KMS-11 (cell line): ENCODE data around the gene ITGA8.
"Not testable (repeated sequence)": the region's sequence is repeated elsewhere in the genome, so short reads cannot be mapped to it uniquely, and the experiment has no call there.

Experiments used
- H2AFZ ChIP-seq: fragments of 200-600 bp; sonication (generic); 2 replicates; pipeline ENCODE4 v1.6.1; 2016; ENCODE audit warnings: antibody characterized with exemption, mixed run types, low read depth
- H3K27ac ChIP-seq: fragments of 200-600 bp; sonication (generic); 2 replicates; pipeline ENCODE4 v1.6.1; 2016; ENCODE audit warnings: mild to moderate bottlenecking, mixed run types
- H3K27me3 ChIP-seq: fragments of 200-600 bp; sonication (generic); 2 replicates; pipeline ENCODE4 v1.6.1; 2017; ENCODE audit warnings: mild to moderate bottlenecking, low read depth, mixed run types, moderate library complexity; ENCODE audit not compliant: insufficient read depth
- H3K36me3 ChIP-seq: fragments of 200-600 bp; sonication (generic); 2 replicates; pipeline ENCODE4 v1.6.1; 2017; ENCODE audit warnings: mild to moderate bottlenecking, mixed run types; ENCODE audit not compliant: insufficient read depth
- H3K4me1 ChIP-seq: fragments of 200-600 bp; sonication (generic); 2 replicates; pipeline ENCODE4 v1.6.1; 2016; ENCODE audit warnings: mild to moderate bottlenecking, low read depth, mixed run types; ENCODE audit not compliant: poor library complexity, severe bottlenecking
- H3K4me2 ChIP-seq: fragments of 200-600 bp; sonication (generic); 2 replicates; pipeline ENCODE4 v1.7.0; 2016; ENCODE audit warnings: mild to moderate bottlenecking, mixed run types
- H3K4me3 ChIP-seq: fragments of 200-600 bp; sonication (generic); IDR thresholded peaks from 2 replicates; pipeline ENCODE4 v1.6.1; 2017; ENCODE audit warnings: low read depth, low read length, mixed read lengths; ENCODE audit not compliant: insufficient read depth
- H3K79me2 ChIP-seq: fragments of 200-600 bp; sonication (generic); 2 replicates; pipeline ENCODE4 v1.6.1; 2016; ENCODE audit warnings: low read depth, mixed run types; ENCODE audit not compliant: insufficient read depth
- H3K9ac ChIP-seq: fragments of 200-600 bp; sonication (generic); 2 replicates; pipeline ENCODE4 v1.6.1; 2016; ENCODE audit warnings: mild to moderate bottlenecking, mixed run types
- H4K20me1 ChIP-seq: fragments of 200-600 bp; sonication (generic); 2 replicates; pipeline ENCODE4 v1.6.1; 2016; ENCODE audit warnings: mild to moderate bottlenecking, mixed run types; ENCODE audit not compliant: insufficient read depth
- TF ChIP-seq, protein P1 (sequence below): fragments of 200-600 bp; sonication (generic); conservative IDR thresholded peaks from 2 replicates; pipeline ENCODE4 v1.6.1; 2017; ENCODE audit warnings: low read depth, mild to moderate bottlenecking, antibody characterized with exemption, low read length, moderate library complexity, mixed read lengths

The ITGA8 gene

DNA sequence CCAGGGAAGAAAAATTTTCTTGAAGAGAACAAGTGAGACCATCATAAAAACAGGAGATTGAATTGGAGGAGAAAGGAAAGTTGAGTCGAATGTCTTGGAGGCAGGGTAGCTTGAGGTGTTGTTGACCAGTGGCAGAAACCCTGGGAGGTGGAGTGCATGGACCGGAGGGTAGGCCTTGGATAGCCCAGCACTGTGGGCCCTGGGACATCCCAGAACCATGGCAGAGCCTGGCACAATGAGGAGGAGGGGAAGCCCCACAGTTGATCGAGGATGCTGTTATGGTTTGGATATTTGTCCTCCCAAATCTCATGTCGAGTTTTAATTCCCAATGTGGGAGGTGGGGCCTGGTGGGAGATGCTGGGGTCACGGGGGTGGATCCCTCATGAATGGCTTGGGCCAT lies 157.1 kb downstream of the ITGA8 start:
- H2AFZ ChIP-seq = no peak overlapping the region
- no peak overlapping the region for H3K4me2 ChIP-seq
- TF ChIP-seq, protein P1, sequence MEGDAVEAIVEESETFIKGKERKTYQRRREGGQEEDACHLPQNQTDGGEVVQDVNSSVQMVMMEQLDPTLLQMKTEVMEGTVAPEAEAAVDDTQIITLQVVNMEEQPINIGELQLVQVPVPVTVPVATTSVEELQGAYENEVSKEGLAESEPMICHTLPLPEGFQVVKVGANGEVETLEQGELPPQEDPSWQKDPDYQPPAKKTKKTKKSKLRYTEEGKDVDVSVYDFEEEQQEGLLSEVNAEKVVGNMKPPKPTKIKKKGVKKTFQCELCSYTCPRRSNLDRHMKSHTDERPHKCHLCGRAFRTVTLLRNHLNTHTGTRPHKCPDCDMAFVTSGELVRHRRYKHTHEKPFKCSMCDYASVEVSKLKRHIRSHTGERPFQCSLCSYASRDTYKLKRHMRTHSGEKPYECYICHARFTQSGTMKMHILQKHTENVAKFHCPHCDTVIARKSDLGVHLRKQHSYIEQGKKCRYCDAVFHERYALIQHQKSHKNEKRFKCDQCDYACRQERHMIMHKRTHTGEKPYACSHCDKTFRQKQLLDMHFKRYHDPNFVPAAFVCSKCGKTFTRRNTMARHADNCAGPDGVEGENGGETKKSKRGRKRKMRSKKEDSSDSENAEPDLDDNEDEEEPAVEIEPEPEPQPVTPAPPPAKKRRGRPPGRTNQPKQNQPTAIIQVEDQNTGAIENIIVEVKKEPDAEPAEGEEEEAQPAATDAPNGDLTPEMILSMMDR = no peak
- H3K27ac ChIP-seq = no peak overlapping the region
- no peak overlapping the region for H3K4me3 ChIP-seq
- H3K4me1 ChIP-seq = no peaks in the 10 kb centered on the region
- no peaks in the 10 kb centered on the region for H3K79me2 ChIP-seq
- H3K9ac ChIP-seq = no peak overlapping the region
- H3K36me3 ChIP-seq = no peaks in the 10 kb centered on the region
- no peaks in the 10 kb centered on the region for H3K27me3 ChIP-seq
- no peaks in the 10 kb centered on the region for H4K20me1 ChIP-seq

DNA sequence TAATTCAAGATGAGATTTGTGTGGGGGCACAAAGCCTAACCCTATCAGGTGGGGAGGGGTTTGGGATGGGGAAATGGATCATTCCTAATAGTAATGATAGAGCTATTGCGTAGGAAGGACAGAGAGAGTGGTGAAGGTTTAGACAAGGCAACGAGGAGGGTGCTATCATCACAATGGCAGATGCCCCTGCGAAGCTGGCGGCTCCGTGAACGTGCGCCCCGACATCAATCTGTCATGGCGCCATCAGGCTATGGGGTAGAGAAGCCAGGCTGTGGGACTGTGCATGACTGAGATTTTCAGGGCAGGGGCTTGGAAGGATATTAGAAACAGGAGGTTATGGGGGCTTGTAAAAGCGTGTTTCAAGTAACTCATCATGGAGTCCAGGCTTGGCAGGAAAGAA lies 157.6 kb downstream of the ITGA8 start:
- H2AFZ ChIP-seq = no peak overlapping the region
- no peak overlapping the region for H3K9ac ChIP-seq
- no peaks in the 10 kb centered on the region for H3K27me3 ChIP-seq
- H3K4me3 ChIP-seq = no peak overlapping the region
- H3K27ac ChIP-seq = no peak overlapping the region
- H3K36me3 ChIP-seq = no peaks in the 10 kb centered on the region
- no peaks in the 10 kb centered on the region for H4K20me1 ChIP-seq
- no peaks in the 10 kb centered on the region for H3K79me2 ChIP-seq
- no peaks in the 10 kb centered on the region for H3K4me1 ChIP-seq
- H3K4me2 ChIP-seq = no peak overlapping the region
- TF ChIP-seq, protein P1 = no peak

DNA sequence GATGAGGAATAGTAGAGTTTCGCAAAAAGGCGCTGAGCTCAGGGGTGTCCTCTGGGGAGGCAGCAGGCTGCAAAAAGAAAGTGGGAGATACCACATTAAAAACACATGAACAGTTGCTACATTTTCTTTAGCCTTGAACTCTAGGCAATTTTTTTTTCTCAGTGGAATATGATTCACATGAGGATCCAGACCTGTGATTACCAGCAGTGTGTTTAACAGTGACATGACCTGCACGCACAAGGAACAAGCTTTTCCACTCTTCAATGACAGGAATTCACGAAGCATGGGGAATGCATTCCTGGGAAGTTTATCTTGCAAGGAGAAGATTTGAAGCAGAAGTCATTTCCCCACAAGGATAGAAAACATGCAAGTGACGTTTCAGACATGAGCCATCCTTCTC lies 161.6 kb downstream of the ITGA8 start:
- Histone ChIP-seq H2AFZ (no peak overlapping the region), H3K27ac (no peak overlapping the region), H3K4me2 (no peak overlapping the region), H4K20me1 (no peaks in the 10 kb centered on the region), H3K36me3 (no peaks in the 10 kb centered on the region), H3K4me3 (no peak overlapping the region), H3K4me1 (no peaks in the 10 kb centered on the region), H3K27me3 (no peaks in the 10 kb centered on the region), H3K9ac (no peak overlapping the region), H3K79me2 (no peaks in the 10 kb centered on the region)
- TF ChIP-seq, protein P1 = no peak

DNA sequence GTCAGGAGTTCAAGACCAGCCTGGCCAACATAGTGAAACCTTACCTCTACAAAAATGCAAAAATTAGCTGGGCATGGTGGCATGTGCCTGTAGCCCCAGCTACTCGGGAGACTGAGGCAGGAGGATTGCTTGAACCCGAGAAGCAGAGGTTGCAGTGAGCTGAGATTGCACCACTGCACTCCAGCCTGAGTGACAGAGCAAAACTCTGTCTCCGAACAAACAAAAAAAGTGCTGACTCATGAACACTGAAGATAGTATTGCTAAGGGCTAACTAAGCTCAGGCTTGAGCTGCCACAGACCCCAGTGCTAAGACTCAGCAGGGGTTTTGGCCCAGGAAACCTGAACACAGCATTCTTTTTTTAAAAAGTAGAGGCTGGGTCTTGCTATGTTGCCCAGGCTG lies 162.6 kb downstream of the ITGA8 start:
- not testable (repeated sequence) for H3K36me3 ChIP-seq, H3K9ac ChIP-seq, H3K27ac ChIP-seq, H2AFZ ChIP-seq, H4K20me1 ChIP-seq, H3K27me3 ChIP-seq, H3K4me3 ChIP-seq, H3K4me2 ChIP-seq, H3K4me1 ChIP-seq, H3K79me2 ChIP-seq

DNA sequence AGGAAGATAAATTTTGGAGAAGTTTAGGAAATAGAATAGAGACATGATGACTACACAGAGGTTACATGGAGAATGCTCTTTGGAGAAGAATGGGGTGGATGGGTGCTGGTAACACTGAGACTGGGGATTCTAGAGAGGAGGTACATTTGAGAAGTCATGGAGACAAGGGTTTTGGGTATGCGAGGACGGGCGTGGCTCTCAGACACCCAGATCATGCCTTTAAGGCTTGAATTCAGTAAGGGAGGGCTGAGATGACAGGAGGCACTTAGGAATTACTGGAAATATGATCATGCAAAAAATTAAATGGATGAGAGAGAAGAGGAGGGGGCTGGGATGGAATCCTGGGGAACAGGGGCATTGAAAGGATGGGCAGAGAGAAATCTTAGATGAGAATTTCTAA lies 168.8 kb downstream of the ITGA8 start:
- Histone ChIP-seq H3K4me3 (no peak overlapping the region), H3K36me3 (no peaks in the 10 kb centered on the region), H3K9ac (no peak overlapping the region), H4K20me1 (no peaks in the 10 kb centered on the region), H2AFZ (no peak overlapping the region), H3K27ac (no peak overlapping the region), H3K27me3 (no peaks in the 10 kb centered on the region), H3K4me1 (no peaks in the 10 kb centered on the region), H3K79me2 (no peaks in the 10 kb centered on the region), H3K4me2 (no peak overlapping the region)
- TF ChIP-seq, protein P1 = no peak
